MM.1S (cell line): Measurements from ENCODE around the gene PLPP7.
A peak's percentile ranks its signal among the peaks of the same experiment; 100 is the strongest.
"Not testable (repeated sequence)": the region's sequence is repeated elsewhere in the genome, so short reads cannot be mapped to it uniquely, and the experiment has no call there.

Experiments
- DNase-seq: peaks from one replicate; pipeline ENCODE4 v3.0.0-alpha.2; 2015
- H2AFZ ChIP-seq: fragments of 300-600 bp; sonication (generic); 2 replicates; pipeline ENCODE4 v1.6.0; 2016; ENCODE audit warnings: antibody characterized with exemption, low read length
- H3F3A ChIP-seq: fragments of 300-600 bp; sonication (generic); 2 replicates; pipeline ENCODE4 v1.6.1; 2016; ENCODE audit warnings: mild to moderate bottlenecking, antibody characterized with exemption, low read length, moderate library complexity, mixed read lengths; ENCODE audit not compliant: insufficient read depth
- H3K27ac ChIP-seq: fragments of 300-600 bp; sonication (generic); 2 replicates; pipeline ENCODE4 v1.5.1; 2016; ENCODE audit warnings: mild to moderate bottlenecking, low read length
- H3K27me3 ChIP-seq: fragments of 300-600 bp; sonication (generic); replicated peaks from 2 replicates; pipeline ENCODE4 v1.6.0; 2016; ENCODE audit warnings: low read length; ENCODE audit not compliant: insufficient read depth
- H3K36me3 ChIP-seq: fragments of 300-600 bp; sonication (generic); replicated peaks from 2 replicates; pipeline ENCODE4 v1.6.1; 2016; ENCODE audit warnings: mild to moderate bottlenecking, low read length, mixed read lengths; ENCODE audit not compliant: insufficient read depth
- H3K4me1 ChIP-seq: fragments of 300-600 bp; sonication (generic); 2 replicates; pipeline ENCODE4 v1.6.1; 2016; ENCODE audit warnings: low read length, mixed read lengths
- H3K4me2 ChIP-seq: fragments of 300-600 bp; sonication (generic); 2 replicates; pipeline ENCODE4 v1.6.0; 2016; ENCODE audit warnings: low read depth, low read length
- H3K4me3 ChIP-seq: fragments of 300-600 bp; sonication (generic); 2 replicates; pipeline ENCODE4 v1.5.1; 2016; ENCODE audit warnings: low read length, mixed read lengths
- H3K79me2 ChIP-seq: fragments of 300-600 bp; sonication (generic); 2 replicates; pipeline ENCODE4 v1.6.1; 2016; ENCODE audit warnings: mixed run types, low read length, mixed read lengths
- H3K9ac ChIP-seq: fragments of 300-600 bp; sonication (generic); 2 replicates; pipeline ENCODE4 v1.6.1; 2016; ENCODE audit warnings: low read length, mixed read lengths
- H3K9me2 ChIP-seq: fragments of 300-600 bp; sonication (generic); replicated peaks from 2 replicates; pipeline ENCODE4 v1.6.1; 2016; ENCODE audit warnings: mild to moderate bottlenecking, low read length, mixed read lengths; ENCODE audit not compliant: insufficient read depth
- H3K9me3 ChIP-seq: fragments of 300-600 bp; sonication (generic); replicated peaks from 2 replicates; pipeline ENCODE4 v1.6.1; 2016; ENCODE audit warnings: mild to moderate bottlenecking, low read length, mixed read lengths; ENCODE audit not compliant: insufficient read depth
- H4K20me1 ChIP-seq: fragments of 300-600 bp; sonication (generic); 2 replicates; pipeline ENCODE4 v1.6.1; 2016; ENCODE audit warnings: mild to moderate bottlenecking, low read length, moderate library complexity, mixed read lengths; ENCODE audit not compliant: insufficient read depth
- EZH2 ChIP-seq: fragments of 300-600 bp; sonication (generic); optimal IDR thresholded peaks from 2 replicates; pipeline ENCODE3; 2017; ENCODE audit warnings: low read depth, mild to moderate bottlenecking, antibody characterized with exemption, low read length, mixed read lengths
- EZH2phosphoT487 ChIP-seq: fragments of 300-600 bp; sonication (generic); IDR thresholded peaks from 2 replicates; pipeline ENCODE4 v1.6.1; 2018; ENCODE audit warnings: antibody characterized with exemption, low read length
- TF ChIP-seq, protein P1 (sequence below): fragments of 300-600 bp; sonication (generic); IDR thresholded peaks from 2 replicates; pipeline ENCODE4 v1.5.1; 2016; ENCODE audit warnings: antibody characterized with exemption, low read length, mixed read lengths

Gene PLPP7

DNA sequence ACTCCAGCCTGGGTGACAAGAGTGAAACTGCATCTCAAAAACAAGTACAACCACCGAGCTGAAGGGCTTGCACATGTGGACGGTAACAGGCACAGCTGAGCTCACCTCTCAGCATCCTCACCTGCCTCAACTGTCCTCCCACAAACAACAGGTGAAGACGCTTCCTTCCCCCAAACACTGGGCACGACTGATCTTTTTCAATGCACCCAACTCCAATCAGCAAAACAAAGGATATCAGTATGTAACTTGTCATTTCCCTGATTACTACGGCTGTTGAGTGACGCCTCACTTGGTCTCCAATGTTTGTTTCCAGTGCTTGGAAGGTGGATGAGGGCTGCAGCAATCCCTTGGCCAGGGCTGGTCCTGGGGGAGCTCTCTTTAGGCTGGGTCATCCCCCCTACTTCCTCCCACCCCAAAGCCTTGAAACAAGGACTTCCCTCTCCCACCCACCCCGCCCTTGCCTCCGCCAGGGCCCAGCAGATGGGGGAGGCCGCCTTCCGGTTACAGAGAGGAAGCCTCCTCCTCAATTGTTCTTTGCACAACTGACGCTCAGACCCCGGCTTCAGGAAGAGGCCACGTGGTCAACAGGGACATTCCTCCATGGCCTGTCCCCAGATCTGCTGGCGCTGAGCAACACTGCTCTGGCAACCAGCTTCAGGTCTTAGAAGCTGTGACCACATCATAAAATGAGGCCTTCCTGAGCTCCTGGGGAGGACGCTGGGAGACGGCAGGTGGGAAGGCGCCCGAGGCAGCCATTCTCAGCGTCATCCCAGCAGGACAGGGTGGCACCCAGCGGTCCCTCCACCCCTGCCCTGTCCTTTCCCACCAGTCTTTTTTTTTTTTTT lies 19.1 kb upstream of the PLPP7 start:
- Histone ChIP-seq H3K27ac (peak overlapping the region; percentile 85; the same call in 1 of the 2 replicates), H3K4me2 (peak overlapping the region; percentile 27; the same call in 1 of the 2 replicates), H3K4me3 (no peak overlapping the region), H3K36me3 (no peaks in the 10 kb centered on the region), H3K9ac (no peak overlapping the region), H3K9me2 (no peaks in the 10 kb centered on the region), H3K9me3 (no peaks in the 10 kb centered on the region), H2AFZ (no peak overlapping the region), H3K4me1 (peaks cover 40% of the 10 kb centered on the region), H3F3A (peaks cover 31% of the 10 kb centered on the region), H3K27me3 (no peaks in the 10 kb centered on the region), H3K79me2 (peaks cover 89% of the 10 kb centered on the region), H4K20me1 (no peaks in the 10 kb centered on the region)
- no peak for DNase-seq
- TF ChIP-seq EZH2 = no peak
- TF ChIP-seq, protein P1, sequence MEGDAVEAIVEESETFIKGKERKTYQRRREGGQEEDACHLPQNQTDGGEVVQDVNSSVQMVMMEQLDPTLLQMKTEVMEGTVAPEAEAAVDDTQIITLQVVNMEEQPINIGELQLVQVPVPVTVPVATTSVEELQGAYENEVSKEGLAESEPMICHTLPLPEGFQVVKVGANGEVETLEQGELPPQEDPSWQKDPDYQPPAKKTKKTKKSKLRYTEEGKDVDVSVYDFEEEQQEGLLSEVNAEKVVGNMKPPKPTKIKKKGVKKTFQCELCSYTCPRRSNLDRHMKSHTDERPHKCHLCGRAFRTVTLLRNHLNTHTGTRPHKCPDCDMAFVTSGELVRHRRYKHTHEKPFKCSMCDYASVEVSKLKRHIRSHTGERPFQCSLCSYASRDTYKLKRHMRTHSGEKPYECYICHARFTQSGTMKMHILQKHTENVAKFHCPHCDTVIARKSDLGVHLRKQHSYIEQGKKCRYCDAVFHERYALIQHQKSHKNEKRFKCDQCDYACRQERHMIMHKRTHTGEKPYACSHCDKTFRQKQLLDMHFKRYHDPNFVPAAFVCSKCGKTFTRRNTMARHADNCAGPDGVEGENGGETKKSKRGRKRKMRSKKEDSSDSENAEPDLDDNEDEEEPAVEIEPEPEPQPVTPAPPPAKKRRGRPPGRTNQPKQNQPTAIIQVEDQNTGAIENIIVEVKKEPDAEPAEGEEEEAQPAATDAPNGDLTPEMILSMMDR = no peak
- no peak for TF ChIP-seq EZH2phosphoT487

DNA sequence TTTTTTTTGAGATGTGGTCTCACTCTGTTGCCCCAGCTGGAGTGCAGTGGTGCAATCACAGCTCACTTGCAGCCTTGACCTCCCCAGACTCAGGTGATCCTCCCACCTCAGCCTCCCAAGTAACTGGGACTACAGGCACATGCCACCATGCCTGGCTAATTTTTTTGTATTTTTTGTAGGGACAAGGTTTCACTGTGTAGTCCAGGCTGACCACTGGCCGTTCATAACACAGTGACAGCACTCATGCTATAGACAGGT lies 18.6 kb upstream of the PLPP7 start:
- not testable (repeated sequence) for H3K36me3 ChIP-seq, H3K9ac ChIP-seq
- peaks cover 89% of the 10 kb centered on the region for H3K79me2 ChIP-seq

DNA sequence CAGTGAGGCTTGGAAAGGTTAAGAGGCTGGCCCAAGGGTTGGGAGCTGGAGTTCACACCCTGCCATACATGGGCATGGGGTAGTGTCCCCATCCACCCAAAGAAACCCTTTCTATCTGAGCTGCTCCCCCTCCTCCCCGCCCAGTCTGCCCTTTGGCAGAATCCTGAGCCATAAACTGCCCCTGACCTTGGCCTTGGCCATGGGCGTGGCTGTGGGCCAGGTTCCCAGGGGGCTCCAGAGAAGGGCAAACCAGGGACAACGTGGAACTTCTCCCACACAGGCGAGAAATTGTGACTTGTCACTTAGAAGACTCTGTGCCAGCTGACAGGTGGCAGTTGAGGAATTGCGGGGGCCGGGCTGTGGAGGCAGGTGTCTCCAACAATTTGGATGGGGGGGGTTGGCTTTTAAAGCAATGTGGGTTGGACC lies 18.0 kb upstream of the PLPP7 start:
- Histone ChIP-seq H3K9ac (no peak overlapping the region), H3K27ac (no peak overlapping the region), H4K20me1 (no peaks in the 10 kb centered on the region), H3K9me3 (no peaks in the 10 kb centered on the region), H3K27me3 (no peaks in the 10 kb centered on the region), H3K4me1 (peaks cover 40% of the 10 kb centered on the region), H3K9me2 (no peaks in the 10 kb centered on the region), H3K4me3 (no peak overlapping the region), H3F3A (peaks cover 41% of the 10 kb centered on the region), H3K79me2 (peaks cover 88% of the 10 kb centered on the region), H3K36me3 (no peaks in the 10 kb centered on the region), H2AFZ (no peak overlapping the region), H3K4me2 (no peak overlapping the region)
- DNase-seq = no peak
- TF ChIP-seq, protein P1 = no peak
- TF ChIP-seq EZH2 (no peak), EZH2phosphoT487 (no peak)

More for the DNA sequence above, 18.6 kb upstream of the PLPP7 start:
- H3K9me2 ChIP-seq, H3K27me3 ChIP-seq, H4K20me1 ChIP-seq, H3K9me3 ChIP-seq, H3K4me3 ChIP-seq, H3K27ac ChIP-seq, DNase-seq, H3K4me2 ChIP-seq, H2AFZ ChIP-seq: not testable (repeated sequence)
- Histone ChIP-seq H3K4me1 (peaks cover 40% of the 10 kb centered on the region), H3F3A (peaks cover 37% of the 10 kb centered on the region)

DNA sequence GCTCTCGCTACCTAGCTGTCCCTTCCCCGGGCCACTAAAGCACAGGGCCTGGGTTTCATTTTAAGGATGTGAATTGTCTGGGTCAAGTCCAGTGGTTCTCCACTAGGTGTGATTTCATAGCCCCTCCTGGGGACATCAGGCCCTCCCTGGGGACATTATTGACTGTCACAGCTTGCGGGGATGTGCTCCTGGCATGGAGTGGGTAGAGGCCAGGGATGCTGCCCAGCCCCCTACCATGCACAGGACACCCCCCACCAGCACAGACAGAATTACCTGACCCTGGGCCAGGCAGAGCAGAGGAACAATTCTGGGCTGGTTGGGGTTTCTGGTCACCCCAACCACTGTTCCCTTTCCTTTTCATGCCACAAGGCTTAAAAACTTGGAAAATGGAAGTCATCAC lies 17.3 kb upstream of the PLPP7 start:
- H4K20me1 ChIP-seq = no peaks in the 10 kb centered on the region
- H3K4me2 ChIP-seq = peak overlapping the region; percentile 38; the same call in 1 of the 2 replicates
- no peaks in the 10 kb centered on the region for H3K27me3 ChIP-seq
- peaks cover 82% of the 10 kb centered on the region for H3K79me2 ChIP-seq
- no peak overlapping the region for H2AFZ ChIP-seq
- H3K9me3 ChIP-seq = no peaks in the 10 kb centered on the region
- H3K4me3 ChIP-seq = no peak overlapping the region
- no peaks in the 10 kb centered on the region for H3K9me2 ChIP-seq
- H3F3A ChIP-seq = peaks cover 41% of the 10 kb centered on the region
- TF ChIP-seq EZH2phosphoT487 (no peak), EZH2 (no peak)
- TF ChIP-seq, protein P1 = no peak
- H3K36me3 ChIP-seq = no peaks in the 10 kb centered on the region
- H3K4me1 ChIP-seq = peaks cover 40% of the 10 kb centered on the region
- no peak overlapping the region for H3K9ac ChIP-seq
- H3K27ac ChIP-seq = no peak overlapping the region
- no peak for DNase-seq
